ENCODE data around the gene DPP6.
"Not testable (repeated sequence)": the region's sequence is repeated elsewhere in the genome, so short reads cannot be mapped to it uniquely, and the experiment has no call there.

GRCh38 chr7:154018354-154018753 lies 33.8 kb upstream of the DPP6 start:
- TF ChIP-seq CTCF, EP300, POLR2A (IDR thresholded peaks at IDR 0.05): not testable (repeated sequence)

Measured in tibial nerve (tissue), 4 donors.